Heart left ventricle (tissue), 16 donors: ENCODE results near the gene CPNE2. TPM values are rescaled to one million over a fixed set of nuclear protein-coding genes. Genes with fewer than 3 reads are reported as not detected.
A peak's percentile ranks its signal among the peaks of the same experiment; 100 is the strongest.

Source experiments
- ATAC-seq, 4 donors: fragments of 200-7000 bp; cut with Tn5 transposase; one replicate each; pipeline ENCODE4 v1.9.1; 2020 to 2022; ENCODE audit warnings: moderate library complexity in 4 of 4, mild to moderate bottlenecking in 3 of 4, moderate number of reproducible peaks in 1 of 4
- DNase-seq, 5 donors: peaks; one replicate each; pipeline ENCODE4 v3.0.0-alpha.2; 2020
- H3K27ac ChIP-seq, 12 donors: fragments of 200-600 bp; sonication (generic) in 4 of 12; one replicate each; pipeline versions ENCODE4 v1.5.0 to v1.8.0; 2016 to 2022; ENCODE audit warnings: mild to moderate bottlenecking in 2 of 12
- H3K27me3 ChIP-seq, 9 donors: fragments of 200-600 bp; sonication (generic) in 2 of 9; one replicate each; pipeline versions ENCODE4 v1.5.1 to v1.8.0; 2016 to 2022; ENCODE audit warnings: mild to moderate bottlenecking in 3 of 9
- H3K36me3 ChIP-seq, 9 donors: fragments of 200-600 bp; sonication (generic) in 2 of 9; one replicate each; pipeline versions ENCODE4 v1.5.0 to v1.8.0; 2018 to 2022; ENCODE audit warnings: mild to moderate bottlenecking in 2 of 9
- H3K4me1 ChIP-seq, 12 donors: fragments of 200-600 bp; sonication (generic) in 4 of 12; one replicate each; pipeline versions ENCODE4 v1.5.0 to v1.8.0; 2016 to 2022; ENCODE audit warnings: mild to moderate bottlenecking in 3 of 12
- H3K4me3 ChIP-seq, 12 donors: fragments of 200-600 bp; sonication (generic) in 4 of 12; one replicate each; pipeline versions ENCODE4 v1.5.0 to v1.8.0; 2017 to 2022; ENCODE audit warnings: mild to moderate bottlenecking in 9 of 12, moderate library complexity in 4 of 12
- H3K9me3 ChIP-seq, 12 donors: fragments of 200-600 bp; sonication (generic) in 4 of 12; one replicate each; pipeline versions ENCODE4 v1.5.0 to v1.8.0; 2016 to 2022; ENCODE audit warnings: mild to moderate bottlenecking in 1 of 12
- POLR2A ChIP-seq, 2 donors: fragments of 450-650 bp; IDR thresholded peaks; one replicate each; pipeline ENCODE4 v1.6.1; 2017; ENCODE audit warnings: antibody characterized with exemption in 2 of 2, mild to moderate bottlenecking in 2 of 2, moderate library complexity in 2 of 2
- WGBS, 4 donors: extraction: QIAGEN DNeasy Blood & Tissue Kit in 2 of 4; methylation state at CpG; one replicate each; pipeline versions ENCODE4 v1.1.5 to v1.1.7; 2013 to 2018; 5-methylcytosine and 5-hydroxymethylcytosine counted together
- intact Hi-C, 10 donors: fragments of 100-400 bp; cut with DNase I; formaldehyde crosslinking; loops; one replicate each; pipeline versions ENCODE4 v1.11.1 to v1.14.2; 2022
- polyA plus RNA-seq, 2 donors: library from polyadenylated mRNA; stranded (reverse); fragments of 200-250 nt; gene quantifications; one replicate each; pipeline ENCODE4 v1.2.3, GENCODE V29; 2013
- total RNA-seq, 9 donors: library from RNA; depleted of rRNA in 2 of 9; stranded (reverse); fragments of >200 nt in 2 of 9; fragmentation: NEBNext Ultra II Directional in 3 of 9; extraction: Animal tissue kit (Norgen Biotek cat#: 25700) in 3 of 9; gene quantifications; one replicate each; pipeline versions ENCODE4 v1.1.0 to v1.2.4, GENCODE V29; 2016 to 2023
- TF ChIP-seq, protein P1 (sequence below), 12 donors: fragments of 200-600 bp; sonication (generic) in 4 of 12; IDR thresholded peaks; one replicate each; pipeline versions ENCODE4 v1.5.0 to v1.8.0; 2018 to 2022; ENCODE audit warnings: antibody characterized with exemption in 12 of 12, mild to moderate bottlenecking in 5 of 12
- donor health status: ischemic (EF 13 %, LVEDD 7.1; RV severe dilation, severe dysfunction).
- donor health status: healthy with polysubstance abuse.
- donor health status: DM: no; HTN: yes; CAD: no.
- donor health status: DM: no; HTN: no; CAD: no.
- donor health status: ischemic (EF 25% LVEDD 6.9; RV normal size, moderate dysfunction).
- donor health status: ischemic (EF 25% LVEDD 5.7; RV mildly dilated, moderate dysfunction).
- donor health status: healthy.
- donor health status: DM: yes; HTN: yes; CAD: no.
- donor health status: ischemic (EF 35%, LVEDD 5.7; RV mildly dilated, moderate dysfunction).
- donor health status: nonischemic (EF 11% LVEDD 7.7; RV severe dilation, severe dysfunction).
- donor health status: DM: yes; HTN: yes; CAD: no.
- donor health status: PGD.
- donor health status: ischemic (EF 29% LVEDD 5.4; RV normal size, mild dysfunction).
- donor health status: nonischemic (EF 23%, LVEDD 6.1; RV moderate dilation, normal function).

Gene CPNE2
- total and polyA plus RNA-seq, 11 donors, result 7.2 to 23.6 (median 14.0) TPM

DNA sequence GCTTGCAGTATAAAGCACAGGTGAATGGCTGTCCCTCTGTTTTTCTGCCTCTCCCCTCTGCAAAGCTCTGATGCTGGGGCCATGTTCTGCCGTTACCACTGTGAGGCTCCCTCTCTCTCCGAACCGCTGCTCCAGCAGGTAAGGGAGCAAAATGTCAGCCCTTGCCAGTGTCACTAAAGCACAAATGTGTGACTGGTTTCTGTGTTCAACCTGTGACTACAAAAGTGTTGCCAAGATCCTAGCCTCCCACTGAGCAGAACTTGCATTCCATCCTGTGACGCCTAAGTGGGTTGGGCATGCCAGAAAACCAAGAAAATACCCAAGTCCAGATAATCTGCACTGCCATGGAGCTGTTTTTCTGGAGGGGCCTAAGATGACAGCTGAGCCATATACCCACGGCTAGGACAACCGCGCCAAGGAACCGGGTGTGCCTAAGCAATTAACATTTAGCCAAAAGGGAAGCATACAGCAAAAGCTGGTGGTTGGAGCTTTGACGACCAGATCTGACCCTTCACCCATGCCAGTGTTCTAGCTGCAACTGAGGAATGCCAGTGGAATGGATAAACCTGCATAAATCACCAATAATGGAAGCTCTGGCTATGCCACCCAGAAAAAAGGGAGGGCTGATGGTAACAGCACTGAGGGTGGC, 58.4 kb downstream of the CPNE2 start:
- H3K4me1 ChIP-seq, result peaks cover 5 to 56% (median 33%) of the 10 kb centered on the region in 12 donors

GRCh38 chr16:57151369-57151768, 59.0 kb downstream of the CPNE2 start:
- Histone ChIP-seq H3K27ac (no peak overlapping the region), H3K27me3 (no peaks in the 10 kb centered on the region), H3K4me1 (peaks cover 5 to 50% (median 30%) of the 10 kb centered on the region in 12 donors), H3K9me3 (no peaks in the 10 kb centered on the region), H3K4me3 (no peak overlapping the region), H3K36me3 (peaks cover 0 to 65% (median 46%) of the 10 kb centered on the region in 9 donors)
- ATAC-seq (no peak), DNase-seq (no peak)
- 66 to 77% (median 76%) methylated on average over 2 of the region's 2 CpGs for WGBS, 4 donors
- TF ChIP-seq POLR2A (IDR thresholded peaks at IDR 0.05), result no peak
- intact Hi-C loops, result loop anchor here in 1 of 10 donors (10.0 kb wide), 1 partner anchor 207 kb away; no protein-coding TSS in a partner anchor

More for the DNA sequence above, 58.4 kb downstream of the CPNE2 start:
- TF ChIP-seq POLR2A (IDR thresholded peaks at IDR 0.05), result no peak
- TF ChIP-seq, protein P1, sequence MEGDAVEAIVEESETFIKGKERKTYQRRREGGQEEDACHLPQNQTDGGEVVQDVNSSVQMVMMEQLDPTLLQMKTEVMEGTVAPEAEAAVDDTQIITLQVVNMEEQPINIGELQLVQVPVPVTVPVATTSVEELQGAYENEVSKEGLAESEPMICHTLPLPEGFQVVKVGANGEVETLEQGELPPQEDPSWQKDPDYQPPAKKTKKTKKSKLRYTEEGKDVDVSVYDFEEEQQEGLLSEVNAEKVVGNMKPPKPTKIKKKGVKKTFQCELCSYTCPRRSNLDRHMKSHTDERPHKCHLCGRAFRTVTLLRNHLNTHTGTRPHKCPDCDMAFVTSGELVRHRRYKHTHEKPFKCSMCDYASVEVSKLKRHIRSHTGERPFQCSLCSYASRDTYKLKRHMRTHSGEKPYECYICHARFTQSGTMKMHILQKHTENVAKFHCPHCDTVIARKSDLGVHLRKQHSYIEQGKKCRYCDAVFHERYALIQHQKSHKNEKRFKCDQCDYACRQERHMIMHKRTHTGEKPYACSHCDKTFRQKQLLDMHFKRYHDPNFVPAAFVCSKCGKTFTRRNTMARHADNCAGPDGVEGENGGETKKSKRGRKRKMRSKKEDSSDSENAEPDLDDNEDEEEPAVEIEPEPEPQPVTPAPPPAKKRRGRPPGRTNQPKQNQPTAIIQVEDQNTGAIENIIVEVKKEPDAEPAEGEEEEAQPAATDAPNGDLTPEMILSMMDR (IDR thresholded peaks at IDR 0.05), result no peak
- DNase-seq, result no peak
- ATAC-seq, result no peak
- H3K36me3 ChIP-seq, result peaks cover 0 to 65% (median 40%) of the 10 kb centered on the region in 9 donors
- 83 to 87% (median 85%) methylated on average over 8 to 9 of the region's 9 CpGs for WGBS, 4 donors
- no peak overlapping the region for H3K4me3 ChIP-seq
- intact Hi-C loops, result loop anchor here in 1 of 10 donors (10.0 kb wide), 1 partner anchor 206 kb away; no protein-coding TSS in a partner anchor
- no peaks in the 10 kb centered on the region for H3K27me3 ChIP-seq
- H3K27ac ChIP-seq, result peak overlapping the region in 1 of 12 donors; percentile 88
- H3K9me3 ChIP-seq, result no peaks in the 10 kb centered on the region

- Histone ChIP-seq H3K36me3 (peaks cover 0 to 72% (median 56%) of the 10 kb centered on the region in 9 donors), H3K4me3 (no peak overlapping the region), H3K9me3 (no peaks in the 10 kb centered on the region), H3K27me3 (no peaks in the 10 kb centered on the region), H3K27ac (no peak overlapping the region), H3K4me1 (peaks cover 0 to 40% (median 21%) of the 10 kb centered on the region in 12 donors)
- DNase-seq (no peak), ATAC-seq (no peak)
- WGBS, 4 donors, result 79 to 88% (median 82%) methylated on average over 4 of the region's 4 CpGs
- no peak for TF ChIP-seq POLR2A (IDR thresholded peaks at IDR 0.05)
- TF ChIP-seq, protein P1 (IDR thresholded peaks at IDR 0.05), result no peak
- intact Hi-C loops, result loop anchor here in 1 of 10 donors (10.0 kb wide), 1 partner anchor 208 kb away; no protein-coding TSS in a partner anchor
These were observed 60.0 kb downstream of the CPNE2 start for GRCh38 chr16:57152096-57153093.

DNA sequence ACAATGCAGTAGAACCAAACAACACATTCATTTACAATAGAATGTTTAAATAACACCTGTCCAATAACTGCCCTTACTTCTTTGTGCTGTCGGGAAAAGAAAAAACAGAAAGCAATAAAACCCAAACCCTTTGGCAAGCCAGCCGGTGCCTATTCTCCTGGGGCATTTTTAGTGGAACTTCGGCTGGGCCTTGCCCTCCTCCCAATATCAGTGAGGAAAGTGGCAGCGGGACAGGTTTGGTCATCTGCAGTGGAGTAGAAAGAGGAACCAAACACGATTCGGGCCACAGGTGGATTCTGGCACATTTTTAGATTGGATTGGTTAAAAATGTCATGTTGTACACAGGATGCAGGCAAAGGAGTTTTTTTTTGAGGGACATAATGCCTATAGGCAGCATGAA, 61.5 kb downstream of the CPNE2 start:
- intact Hi-C loops, result loop anchor here in 1 of 10 donors (10.0 kb wide), 1 partner anchor 209 kb away; no protein-coding TSS in a partner anchor
- DNase-seq (no peak), ATAC-seq (no peak)
- TF ChIP-seq, protein P1 (IDR thresholded peaks at IDR 0.05), result no peak
- no peak for TF ChIP-seq POLR2A (IDR thresholded peaks at IDR 0.05)
- WGBS, 4 donors, result 87 to 90% (median 89%) methylated on average over 6 of the region's 6 CpGs
- Histone ChIP-seq H3K9me3 (no peaks in the 10 kb centered on the region), H3K27me3 (no peaks in the 10 kb centered on the region), H3K36me3 (peaks cover 0 to 80% (median 69%) of the 10 kb centered on the region in 9 donors), H3K4me3 (no peak overlapping the region), H3K4me1 (peaks cover 0 to 27% (median 12%) of the 10 kb centered on the region in 12 donors), H3K27ac (no peak overlapping the region)
